Vagina (tissue), 2 donors: ENCODE data around the gene SVIL. TPM values are rescaled to one million over a fixed set of nuclear protein-coding genes. Genes with fewer than 3 reads are reported as not detected.
"Not testable (repeated sequence)": the region's sequence is repeated elsewhere in the genome, so short reads cannot be mapped to it uniquely, and the experiment has no call there.

Source experiments
- DNase-seq, 2 donors: peaks; one replicate each; pipeline ENCODE4 v3.0.0-alpha.2; 2017; ENCODE audit errors: extremely low spot score in 2 of 2
- H3K27ac ChIP-seq: fragments of 200-600 bp; sonication (generic); one replicate; pipeline ENCODE4 v1.5.1; 2019
- H3K27me3 ChIP-seq: fragments of 200-600 bp; sonication (generic); one replicate; pipeline ENCODE4 v1.5.1; 2019
- H3K36me3 ChIP-seq, 2 donors: fragments of 200-600 bp; sonication (generic); one replicate each; pipeline ENCODE4 v1.5.1; 2017 to 2019
- H3K4me1 ChIP-seq: fragments of 200-600 bp; sonication (generic); one replicate; pipeline ENCODE4 v1.5.1; 2019
- H3K4me3 ChIP-seq, 2 donors: fragments of 200-600 bp; sonication (generic); 1 replicate in 1 of 2; 2 replicates in 1 of 2; pipeline ENCODE4 v1.5.1; 2016 to 2019
- H3K9me3 ChIP-seq: fragments of 200-600 bp; sonication (generic); one replicate; pipeline ENCODE4 v1.5.1; 2019
- CTCF ChIP-seq, 3 experiments: fragments of 450-650 bp in 2 of 3; fragments of 200-600 bp in 1 of 3; sonication (generic) in 1 of 3; IDR thresholded peaks; one replicate each; pipeline ENCODE4 v1.5.1; 2017 to 2019; ENCODE audit warnings: antibody characterized with exemption in 3 of 3, mild to moderate bottlenecking in 2 of 3, moderate library complexity in 2 of 3
- POLR2A ChIP-seq, 2 donors: fragments of 450-650 bp; IDR thresholded peaks; one replicate each; pipeline ENCODE4 v1.6.1; 2017; ENCODE audit warnings: antibody characterized with exemption in 2 of 2, mild to moderate bottlenecking in 2 of 2, moderate library complexity in 2 of 2
- POLR2AphosphoS5 ChIP-seq, 2 donors: sonication (generic); formaldehyde crosslinking; IDR thresholded peaks; one replicate each; pipeline ENCODE4 v1.9.0; 2017; ENCODE audit warnings: antibody characterized with exemption in 2 of 2, mild to moderate bottlenecking in 2 of 2, low read depth in 1 of 2; ENCODE audit not compliant: insufficient read depth in 1 of 2
- intact Hi-C: fragments of 100-400 bp; cut with DNase I; formaldehyde crosslinking; loops from one replicate; pipeline ENCODE4 v1.15.1; 2023
- total RNA-seq: library from RNA; depleted of rRNA; stranded (reverse); fragments of >200 nt; gene quantifications from one replicate; pipeline ENCODE4 v1.2.3, GENCODE V29; 2016

Gene SVIL
- total RNA-seq, 1 donor from 2014 or later: 111 TPM

- DNase-seq: no peak
- no peaks in the 10 kb centered on the region for H3K4me1 ChIP-seq
- intact Hi-C loops: no loop called here
- no peaks in the 10 kb centered on the region for H3K9me3 ChIP-seq
- H3K4me3 ChIP-seq: no peak overlapping the region
- H3K36me3 ChIP-seq: peaks cover 0 to 44% of the 10 kb centered on the region in 2 donors
- no peak overlapping the region for H3K27ac ChIP-seq
- TF ChIP-seq CTCF (IDR thresholded peaks at IDR 0.05): no peak
- TF ChIP-seq POLR2AphosphoS5 (IDR thresholded peaks at IDR 0.05; ENCODE audit: insufficient read depth in 1 of 2, low read depth in 1 of 2): no peak
- TF ChIP-seq POLR2A (IDR thresholded peaks at IDR 0.05): no peak
- no peaks in the 10 kb centered on the region for H3K27me3 ChIP-seq
Measured at GRCh38 chr10:29514306-29514705, 120.5 kb downstream of the SVIL start.

- Histone ChIP-seq H3K27ac (no peak overlapping the region), H3K9me3 (no peaks in the 10 kb centered on the region)
Measured at GRCh38 chr10:29512425-29512974, 122.3 kb downstream of the SVIL start.

GRCh38 chr10:29511806-29512205 is 123.0 kb downstream of the SVIL start:
- peaks cover 0 to 30% of the 10 kb centered on the region in 2 donors for H3K36me3 ChIP-seq
- H3K4me3 ChIP-seq, H3K4me1 ChIP-seq, H3K27ac ChIP-seq, H3K9me3 ChIP-seq, H3K27me3 ChIP-seq, DNase-seq, intact Hi-C loops: not testable (repeated sequence)

More at GRCh38 chr10:29512425-29512974, 122.3 kb downstream of the SVIL start:
- H3K27me3 ChIP-seq: no peaks in the 10 kb centered on the region
- intact Hi-C loops: no loop called here
- DNase-seq: no peak
- no peak for TF ChIP-seq CTCF (IDR thresholded peaks at IDR 0.05)
- no peak for TF ChIP-seq POLR2A (IDR thresholded peaks at IDR 0.05)
- no peaks in the 10 kb centered on the region for H3K4me1 ChIP-seq
- H3K36me3 ChIP-seq: peaks cover 0 to 30% of the 10 kb centered on the region in 2 donors
- no peak overlapping the region for H3K4me3 ChIP-seq

- H3K4me3 ChIP-seq, intact Hi-C loops, DNase-seq, H3K27me3 ChIP-seq, H3K9me3 ChIP-seq, H3K27ac ChIP-seq, H3K4me1 ChIP-seq: not testable (repeated sequence)
- H3K36me3 ChIP-seq: peaks cover 0 to 30% of the 10 kb centered on the region in 2 donors
Measured at GRCh38 chr10:29510483-29511157, 124.2 kb downstream of the SVIL start.

GRCh38 chr10:29508554-29509244 is 126.1 kb downstream of the SVIL start:
- intact Hi-C loops: no loop called here
- TF ChIP-seq POLR2A (IDR thresholded peaks at IDR 0.05) (no peak), CTCF (IDR thresholded peaks at IDR 0.05) (no peak), POLR2AphosphoS5 (IDR thresholded peaks at IDR 0.05; ENCODE audit: insufficient read depth in 1 of 2, low read depth in 1 of 2) (no peak)
- H3K27ac ChIP-seq: no peak overlapping the region
- H3K4me3 ChIP-seq: no peak overlapping the region
- no peaks in the 10 kb centered on the region for H3K4me1 ChIP-seq
- H3K9me3 ChIP-seq: no peaks in the 10 kb centered on the region
- peaks cover 0 to 38% of the 10 kb centered on the region in 2 donors for H3K36me3 ChIP-seq
- DNase-seq: no peak
- H3K27me3 ChIP-seq: no peaks in the 10 kb centered on the region

GRCh38 chr10:29507750-29508149 is 127.0 kb downstream of the SVIL start:
- intact Hi-C loops, H3K9me3 ChIP-seq, H3K27ac ChIP-seq, H3K4me1 ChIP-seq, H3K27me3 ChIP-seq, H3K4me3 ChIP-seq, DNase-seq: not testable (repeated sequence)
- H3K36me3 ChIP-seq: peaks cover 0 to 38% of the 10 kb centered on the region in 2 donors

- H3K4me1 ChIP-seq, H3K4me3 ChIP-seq, intact Hi-C loops, H3K27me3 ChIP-seq, H3K9me3 ChIP-seq, H3K27ac ChIP-seq, DNase-seq: not testable (repeated sequence)
- H3K36me3 ChIP-seq: peaks cover 0 to 25% of the 10 kb centered on the region in 2 donors
Measured at GRCh38 chr10:29506324-29506921, 128.3 kb downstream of the SVIL start.
